SU-DHL-6 (cell line): ENCODE data around the gene MAP3K15.

Experiments
- H2AFZ ChIP-seq: fragments of 200-600 bp; sonication (generic); 2 replicates; pipeline ENCODE4 v1.6.1; 2014; ENCODE audit warnings: low read depth, mild to moderate bottlenecking, moderate library complexity, mixed read lengths, antibody characterized with exemption, low read length; ENCODE audit not compliant: severe bottlenecking
- H3F3A ChIP-seq: fragments of 200-600 bp; shearing (Covaris generic); 2 replicates; pipeline ENCODE4 v1.6.0; 2016; ENCODE audit warnings: antibody characterized with exemption, mild to moderate bottlenecking; ENCODE audit not compliant: insufficient read depth
- H3K27ac ChIP-seq: fragments of 200-600 bp; sonication (generic); 2 replicates; pipeline ENCODE4 v1.5.1; 2016; ENCODE audit warnings: low read depth, mild to moderate bottlenecking, low read length, moderate library complexity, mixed read lengths
- H3K27me3 ChIP-seq: fragments of 200-600 bp; sonication (generic), shearing (Covaris generic); 2 replicates; pipeline ENCODE4 v1.6.0; 2014; ENCODE audit warnings: mild to moderate bottlenecking, low read length
- H3K36me3 ChIP-seq: fragments of 200-600 bp; sonication (generic); 2 replicates; pipeline ENCODE4 v1.6.1; 2014; ENCODE audit warnings: mild to moderate bottlenecking, low read length, mixed read lengths
- H3K4me2 ChIP-seq: fragments of 300-600, 200-600 bp; shearing (Covaris generic), sonication (generic); 2 replicates; pipeline ENCODE4 v1.6.0; 2014; ENCODE audit warnings: low read length, low read depth, mild to moderate bottlenecking; ENCODE audit not compliant: poor library complexity, severe bottlenecking
- H3K4me3 ChIP-seq: fragments of 200-600 bp; sonication (generic); 2 replicates; pipeline ENCODE4 v1.5.1; 2014; ENCODE audit warnings: antibody characterized with exemption, low read length, mild to moderate bottlenecking, mixed read lengths; ENCODE audit not compliant: insufficient read depth, poor library complexity, severe bottlenecking
- H3K79me2 ChIP-seq: fragments of 200-600 bp; sonication (generic); 2 replicates; pipeline ENCODE4 v1.6.1; 2014; ENCODE audit warnings: mild to moderate bottlenecking, low read length, moderate library complexity; ENCODE audit not compliant: insufficient read depth
- H3K9ac ChIP-seq: fragments of 200-600 bp; sonication (generic); 2 replicates; pipeline ENCODE4 v1.7.0; 2014; ENCODE audit warnings: mild to moderate bottlenecking, low read length
- H3K9me2 ChIP-seq: fragments of 200-600 bp; sonication (generic); replicated peaks from 2 replicates; pipeline ENCODE4 v1.6.1; 2014; ENCODE audit warnings: low read length; ENCODE audit not compliant: insufficient read depth
- H3K9me3 ChIP-seq: fragments of 200-600 bp; sonication (generic); 2 replicates; pipeline ENCODE4 v1.6.1; 2014; ENCODE audit warnings: low read length, mixed read lengths; ENCODE audit not compliant: insufficient read depth
- H4K20me1 ChIP-seq: fragments of 200-600 bp; sonication (generic); 2 replicates; pipeline ENCODE4 v1.6.1; 2014; ENCODE audit warnings: low read depth, mild to moderate bottlenecking, antibody characterized with exemption, low read length, moderate library complexity, mixed read lengths
- CTCF ChIP-seq: fragments of 200-600 bp; sonication (generic); IDR thresholded peaks from one replicate; pipeline ENCODE4 v1.5.1; 2017; ENCODE audit warnings: antibody characterized with exemption, mild to moderate bottlenecking, low read length, moderate library complexity; ENCODE audit not compliant: insufficient read depth, poor library complexity, severe bottlenecking
- EZH2phosphoT487 ChIP-seq: fragments of 200-600 bp; sonication (generic), shearing (Covaris generic); conservative IDR thresholded peaks from 2 replicates; pipeline ENCODE4 v1.6.1; 2018; ENCODE audit warnings: mild to moderate bottlenecking, antibody characterized with exemption, low read length, moderate library complexity, mixed read lengths

Gene MAP3K15

GRCh38 chrX:19377799-19378198 is 137.5 kb downstream of the MAP3K15 start:
- no peaks in the 10 kb centered on the region for H3K27me3 ChIP-seq
- no peaks in the 10 kb centered on the region for H3K9me3 ChIP-seq
- H3F3A ChIP-seq: no peaks in the 10 kb centered on the region
- no peak overlapping the region for H3K9ac ChIP-seq
- no peaks in the 10 kb centered on the region for H3K36me3 ChIP-seq
- H3K4me3 ChIP-seq: no peak overlapping the region
- H4K20me1 ChIP-seq: no peaks in the 10 kb centered on the region
- no peaks in the 10 kb centered on the region for H3K79me2 ChIP-seq
- no peak overlapping the region for H3K4me2 ChIP-seq
- TF ChIP-seq EZH2phosphoT487: no peak
- no peak for TF ChIP-seq CTCF
- H3K27ac ChIP-seq: no peak overlapping the region
- H3K9me2 ChIP-seq: no peaks in the 10 kb centered on the region
- no peak overlapping the region for H2AFZ ChIP-seq

- no peak overlapping the region for H3K27ac ChIP-seq
- H3F3A ChIP-seq: no peaks in the 10 kb centered on the region
- no peak for TF ChIP-seq CTCF
- no peak for TF ChIP-seq EZH2phosphoT487
- no peaks in the 10 kb centered on the region for H3K79me2 ChIP-seq
- H3K4me2 ChIP-seq: no peak overlapping the region
- no peaks in the 10 kb centered on the region for H3K36me3 ChIP-seq
- no peaks in the 10 kb centered on the region for H3K9me2 ChIP-seq
- no peak overlapping the region for H3K4me3 ChIP-seq
- no peaks in the 10 kb centered on the region for H3K9me3 ChIP-seq
- no peaks in the 10 kb centered on the region for H4K20me1 ChIP-seq
- H2AFZ ChIP-seq: no peak overlapping the region
- H3K9ac ChIP-seq: no peak overlapping the region
- no peaks in the 10 kb centered on the region for H3K27me3 ChIP-seq
Measured at GRCh38 chrX:19375546-19375945, 139.8 kb downstream of the MAP3K15 start.

GRCh38 chrX:19373351-19373891 is 141.9 kb downstream of the MAP3K15 start:
- H3F3A ChIP-seq: no peaks in the 10 kb centered on the region
- no peak overlapping the region for H2AFZ ChIP-seq
- H3K27ac ChIP-seq: no peak overlapping the region
- no peak overlapping the region for H3K9ac ChIP-seq
- H3K4me2 ChIP-seq: no peak overlapping the region
- no peaks in the 10 kb centered on the region for H3K9me3 ChIP-seq
- no peaks in the 10 kb centered on the region for H3K36me3 ChIP-seq
- no peaks in the 10 kb centered on the region for H3K79me2 ChIP-seq
- no peaks in the 10 kb centered on the region for H3K27me3 ChIP-seq
- no peaks in the 10 kb centered on the region for H3K9me2 ChIP-seq
- H3K4me3 ChIP-seq: no peak overlapping the region
- TF ChIP-seq EZH2phosphoT487 (no peak), CTCF (no peak)
- no peaks in the 10 kb centered on the region for H4K20me1 ChIP-seq
